CD8-positive, alpha-beta memory T cell (primary cell): ENCODE data around the gene GRID1. TPM values are rescaled to one million over a fixed set of nuclear protein-coding genes. Genes with fewer than 3 reads are reported as not detected.

Experiments used
- CTCF ChIA-PET: fragments of 350-600 bp; sonication (Branson Sonifier 250); formaldehyde crosslinking; loops from one replicate; lab custom pipeline; 2021; ENCODE audit warnings: antibody characterized with exemption; lab: Charles Lee
- POLR2A ChIA-PET: fragments of 350-600 bp; sonication (Branson Sonifier 250); formaldehyde crosslinking; loops from one replicate; lab custom pipeline; 2021; ENCODE audit warnings: antibody characterized with exemption; lab: Charles Lee
- DNase-seq, 5 donors: peaks; one replicate each; pipeline versions ENCODE4 v3.0.0 to v3.0.0-alpha.2; 2020 to 2022; ENCODE audit warnings: mixed read lengths in 1 of 5
- H3K27ac ChIP-seq: one replicate; pipeline ENCODE4 v1.7.0; 2013; ENCODE audit warnings: low read depth, mild to moderate bottlenecking, low read length, moderate library complexity
- H3K27me3 ChIP-seq: 2 replicates; pipeline ENCODE4 v1.7.0; 2013; ENCODE audit warnings: low read length, mild to moderate bottlenecking; ENCODE audit not compliant: insufficient read depth, poor library complexity, severe bottlenecking
- H3K36me3 ChIP-seq: 2 replicates; pipeline ENCODE4 v1.7.0; 2013; ENCODE audit warnings: mild to moderate bottlenecking, low read length, moderate library complexity; ENCODE audit not compliant: insufficient read depth
- H3K4me1 ChIP-seq: 2 replicates; pipeline ENCODE4 v1.7.0; 2013; ENCODE audit warnings: mild to moderate bottlenecking, low read length, moderate library complexity; ENCODE audit not compliant: insufficient read depth
- H3K4me3 ChIP-seq: 2 replicates; pipeline ENCODE4 v1.7.0; 2013; ENCODE audit warnings: mild to moderate bottlenecking, low read length
- H3K9me3 ChIP-seq: 2 replicates; pipeline ENCODE4 v1.7.0; 2013; ENCODE audit warnings: mild to moderate bottlenecking, low read length
- H3K27ac Mint-ChIP-seq, 8 donors: one replicate each; pipeline ENCODE4 v1.8.0; 2020 to 2021; ENCODE audit warnings: mixed read lengths in 8 of 8, mild to moderate bottlenecking in 6 of 8, inconsistent platforms in 3 of 8, moderate library complexity in 3 of 8
- H3K27me3 Mint-ChIP-seq, 2 donors: one replicate each; pipeline ENCODE4 v1.8.0; 2020 to 2021; ENCODE audit warnings: mixed read lengths in 2 of 2, mild to moderate bottlenecking in 1 of 2, moderate library complexity in 1 of 2
- H3K36me3 Mint-ChIP-seq, 3 donors: one replicate each; pipeline ENCODE4 v1.8.0; 2020 to 2021; ENCODE audit warnings: mixed read lengths in 3 of 3, inconsistent platforms in 1 of 3, mild to moderate bottlenecking in 1 of 3
- H3K4me1 Mint-ChIP-seq, 3 donors: one replicate each; pipeline ENCODE4 v1.8.0; 2020 to 2021; ENCODE audit warnings: mixed read lengths in 3 of 3, inconsistent platforms in 1 of 3, mild to moderate bottlenecking in 1 of 3
- H3K4me3 Mint-ChIP-seq, 7 donors: one replicate each; pipeline ENCODE4 v1.8.0; 2020 to 2021; ENCODE audit warnings: mixed read lengths in 7 of 7, mild to moderate bottlenecking in 6 of 7, moderate library complexity in 4 of 7, inconsistent platforms in 2 of 7
- H3K9me3 Mint-ChIP-seq, 5 donors: one replicate each; pipeline ENCODE4 v1.8.0; 2020 to 2022; ENCODE audit warnings: mixed read lengths in 5 of 5, mild to moderate bottlenecking in 3 of 5, moderate library complexity in 2 of 5, inconsistent platforms in 1 of 5
- polyA plus RNA-seq: library from polyadenylated mRNA; unstranded; fragments of 300-500 nt; fragmentation: Illumina TruSeq; gene quantifications from one replicate; pipeline ENCODE4 v1.2.3, GENCODE V29; 2021
- total RNA-seq, 2 experiments: library from RNA; stranded (reverse); gene quantifications; one replicate each; pipeline ENCODE4 v1.2.3, GENCODE V29; 2021

The GRID1 gene
- total and polyA plus RNA-seq, 3 experiments from 2014 or later: not detected

DNA sequence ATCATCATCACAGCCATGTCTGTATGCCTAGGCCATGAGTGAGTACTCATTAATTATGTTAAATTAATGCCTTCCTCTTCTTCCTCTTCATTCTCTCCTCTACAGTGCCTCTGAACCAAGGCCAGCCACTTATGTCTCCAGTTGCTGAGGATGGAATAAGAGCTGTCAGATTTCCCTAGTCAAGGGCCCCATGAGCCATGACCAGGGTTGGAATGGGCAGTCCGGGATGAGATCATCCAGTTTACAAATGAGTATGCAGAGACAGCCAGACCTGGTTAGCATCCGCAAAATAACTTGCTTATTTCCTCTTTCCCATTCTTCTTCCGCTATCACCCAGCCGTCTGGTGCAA lies 342.7 kb downstream of the GRID1 start:
- no peaks in the 10 kb centered on the region for H3K27me3 ChIP-seq
- Mint-ChIP-seq H3K27ac (no peak overlapping the region), H3K27me3 (peaks cover 3% of the 10 kb centered on the region in 2 donors), H3K4me3 (no peak overlapping the region), H3K4me1 (no peaks in the 10 kb centered on the region), H3K9me3 (no peaks in the 10 kb centered on the region), H3K36me3 (no peaks in the 10 kb centered on the region)
- no peaks in the 10 kb centered on the region for H3K4me1 ChIP-seq
- no peak overlapping the region for H3K27ac ChIP-seq
- H3K9me3 ChIP-seq: no peaks in the 10 kb centered on the region
- no peak overlapping the region for H3K4me3 ChIP-seq
- no peaks in the 10 kb centered on the region for H3K36me3 ChIP-seq
- ChIA-PET POLR2A (no interaction called here), CTCF (no interaction called here)
- no peak for DNase-seq

DNA sequence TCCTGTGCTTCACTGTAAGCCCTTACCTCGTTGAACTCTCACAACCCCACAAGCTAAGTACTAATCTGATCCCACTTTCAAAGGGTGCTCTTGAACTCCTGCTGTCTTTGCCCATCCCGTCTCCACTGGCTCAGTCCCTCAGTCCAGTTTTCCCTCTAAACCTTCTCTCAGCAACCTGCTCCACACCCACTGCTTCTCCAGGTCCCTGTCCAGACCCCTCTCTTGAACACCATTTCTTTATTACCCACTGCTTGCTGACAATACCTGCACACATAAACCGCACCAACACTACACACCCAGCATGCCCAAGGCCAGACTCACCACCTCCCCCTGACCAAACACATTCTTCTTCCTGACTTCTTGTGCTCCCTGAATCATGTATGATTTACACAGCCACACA lies 343.3 kb downstream of the GRID1 start:
- Mint-ChIP-seq H3K36me3 (no peaks in the 10 kb centered on the region), H3K4me3 (no peak overlapping the region), H3K27me3 (peaks cover 3% of the 10 kb centered on the region in 2 donors), H3K9me3 (no peaks in the 10 kb centered on the region), H3K4me1 (peaks cover 0 to 1% (median 0%) of the 10 kb centered on the region in 3 donors), H3K27ac (no peak overlapping the region)
- H3K4me3 ChIP-seq: no peak overlapping the region
- H3K36me3 ChIP-seq: no peaks in the 10 kb centered on the region
- DNase-seq: no peak
- CTCF ChIA-PET: no interaction called here
- no peaks in the 10 kb centered on the region for H3K27me3 ChIP-seq
- no peaks in the 10 kb centered on the region for H3K4me1 ChIP-seq
- H3K27ac ChIP-seq: no peak overlapping the region
- POLR2A ChIA-PET: no interaction called here
- no peaks in the 10 kb centered on the region for H3K9me3 ChIP-seq

GRCh38 chr10:86022906-86023305 lies 343.7 kb downstream of the GRID1 start:
- Histone ChIP-seq H3K4me1 (no peaks in the 10 kb centered on the region), H3K9me3 (no peaks in the 10 kb centered on the region), H3K36me3 (no peaks in the 10 kb centered on the region), H3K27ac (no peak overlapping the region), H3K4me3 (no peak overlapping the region), H3K27me3 (no peaks in the 10 kb centered on the region)
- CTCF ChIA-PET: no interaction called here
- Mint-ChIP-seq H3K27me3 (peaks cover 1 to 3% of the 10 kb centered on the region in 2 donors), H3K9me3 (no peaks in the 10 kb centered on the region), H3K36me3 (no peaks in the 10 kb centered on the region), H3K27ac (no peak overlapping the region), H3K4me1 (peaks cover 0 to 6% (median 2%) of the 10 kb centered on the region in 3 donors), H3K4me3 (no peak overlapping the region)
- POLR2A ChIA-PET: no interaction called here
- DNase-seq: no peak

DNA sequence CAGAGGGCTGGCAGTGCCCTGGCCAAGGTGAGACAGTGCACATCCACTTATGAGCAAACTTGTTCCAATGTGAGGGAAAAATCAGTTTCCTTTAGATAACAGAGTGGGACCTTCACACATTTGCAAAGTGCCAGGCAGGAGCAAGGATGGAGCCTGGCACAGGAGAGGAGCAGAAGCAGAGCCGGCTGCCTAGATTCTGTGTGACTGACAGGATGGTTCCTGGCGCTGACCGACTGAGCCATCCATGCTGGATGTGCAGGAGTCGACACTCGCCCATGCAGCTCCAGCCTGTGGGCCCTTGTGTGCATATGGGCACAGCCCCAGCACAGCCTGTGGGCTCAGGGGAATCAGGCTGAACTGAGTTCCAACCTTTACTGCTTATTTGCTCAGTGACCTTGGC lies 346.5 kb downstream of the GRID1 start:
- no peaks in the 10 kb centered on the region for H3K4me1 ChIP-seq
- H3K4me1 Mint-ChIP-seq: peaks cover 2 to 11% (median 8%) of the 10 kb centered on the region in 3 donors
- H3K9me3 Mint-ChIP-seq: no peaks in the 10 kb centered on the region
- DNase-seq: no peak
- no peaks in the 10 kb centered on the region for H3K27me3 ChIP-seq
- no peaks in the 10 kb centered on the region for H3K36me3 Mint-ChIP-seq
- no peak overlapping the region for H3K4me3 Mint-ChIP-seq
- ChIA-PET CTCF (no interaction called here), POLR2A (no interaction called here)
- no peaks in the 10 kb centered on the region for H3K36me3 ChIP-seq
- H3K9me3 ChIP-seq: no peaks in the 10 kb centered on the region
- no peak overlapping the region for H3K27ac ChIP-seq
- H3K27me3 Mint-ChIP-seq: no peaks in the 10 kb centered on the region
- no peak overlapping the region for H3K4me3 ChIP-seq
- no peak overlapping the region for H3K27ac Mint-ChIP-seq

DNA sequence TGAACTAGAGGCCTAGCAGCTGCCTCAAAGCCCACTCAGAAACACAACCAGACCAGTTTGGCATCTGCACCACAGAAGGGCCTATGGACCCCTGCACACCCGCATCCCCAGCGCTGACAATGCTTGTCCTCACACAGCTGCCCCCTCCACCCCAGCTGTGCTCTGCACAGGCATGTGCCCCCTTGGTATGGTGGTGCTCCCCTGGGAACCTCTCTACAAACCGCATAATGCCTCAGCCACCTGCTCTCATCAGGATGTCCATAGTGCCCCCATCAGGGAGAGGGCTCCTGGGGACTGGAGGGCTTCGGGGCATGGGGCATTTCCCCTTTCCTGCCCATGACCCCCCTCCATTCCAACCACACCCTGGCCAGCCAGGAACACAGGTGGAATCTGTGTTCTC lies 347.5 kb downstream of the GRID1 start:
- H3K4me3 Mint-ChIP-seq: peak overlapping the region in 1 of 7 donors; percentile 55
- H3K9me3 ChIP-seq: no peaks in the 10 kb centered on the region
- CTCF ChIA-PET: no interaction called here
- H3K9me3 Mint-ChIP-seq: no peaks in the 10 kb centered on the region
- H3K27me3 Mint-ChIP-seq: no peaks in the 10 kb centered on the region
- no peak overlapping the region for H3K27ac Mint-ChIP-seq
- no peak for DNase-seq
- no peak overlapping the region for H3K4me3 ChIP-seq
- H3K4me1 Mint-ChIP-seq: peaks cover 2 to 11% (median 8%) of the 10 kb centered on the region in 3 donors
- no peaks in the 10 kb centered on the region for H3K4me1 ChIP-seq
- H3K27me3 ChIP-seq: no peaks in the 10 kb centered on the region
- H3K27ac ChIP-seq: no peak overlapping the region
- POLR2A ChIA-PET: no interaction called here
- no peaks in the 10 kb centered on the region for H3K36me3 ChIP-seq
- H3K36me3 Mint-ChIP-seq: no peaks in the 10 kb centered on the region

DNA sequence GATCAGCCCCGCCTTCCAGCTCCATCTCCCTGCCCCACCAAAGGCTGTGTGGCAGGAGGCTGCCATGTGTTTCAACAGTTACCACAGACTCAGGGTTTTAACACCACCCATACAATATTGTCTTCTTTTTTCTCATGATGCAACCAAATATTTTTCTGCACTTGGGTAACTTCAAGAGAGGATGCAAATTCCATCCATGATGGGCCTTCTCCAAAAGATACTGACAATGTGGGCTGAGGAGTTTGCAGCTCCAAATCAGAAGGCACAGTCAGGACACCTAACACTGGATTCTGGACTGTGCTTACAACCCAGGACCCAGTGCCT lies 347.9 kb downstream of the GRID1 start:
- ChIA-PET POLR2A (no interaction called here), CTCF (no interaction called here)
- no peaks in the 10 kb centered on the region for H3K4me1 ChIP-seq
- no peaks in the 10 kb centered on the region for H3K9me3 ChIP-seq
- H3K4me3 ChIP-seq: no peak overlapping the region
- H3K27ac Mint-ChIP-seq: no peak overlapping the region
- no peak overlapping the region for H3K4me3 Mint-ChIP-seq
- H3K9me3 Mint-ChIP-seq: no peaks in the 10 kb centered on the region
- H3K27me3 Mint-ChIP-seq: no peaks in the 10 kb centered on the region
- no peaks in the 10 kb centered on the region for H3K36me3 ChIP-seq
- H3K36me3 Mint-ChIP-seq: no peaks in the 10 kb centered on the region
- H3K4me1 Mint-ChIP-seq: peaks cover 2 to 11% (median 8%) of the 10 kb centered on the region in 3 donors
- no peaks in the 10 kb centered on the region for H3K27me3 ChIP-seq
- no peak overlapping the region for H3K27ac ChIP-seq
- no peak for DNase-seq

- POLR2A ChIA-PET: no interaction called here
- no peak for DNase-seq
- H3K4me1 ChIP-seq: no peaks in the 10 kb centered on the region
- no peaks in the 10 kb centered on the region for H3K36me3 Mint-ChIP-seq
- CTCF ChIA-PET: no interaction called here
- H3K36me3 ChIP-seq: no peaks in the 10 kb centered on the region
- H3K27me3 Mint-ChIP-seq: no peaks in the 10 kb centered on the region
- peak overlapping the region in 2 of 7 donors; percentile 24 to 78 for H3K4me3 Mint-ChIP-seq
- H3K9me3 Mint-ChIP-seq: no peaks in the 10 kb centered on the region
- peaks cover 2 to 11% (median 8%) of the 10 kb centered on the region in 3 donors for H3K4me1 Mint-ChIP-seq
- H3K27me3 ChIP-seq: no peaks in the 10 kb centered on the region
- H3K27ac Mint-ChIP-seq: peak overlapping the region in 4 of 8 donors; percentile 2 to 48 (median 29)
- no peak overlapping the region for H3K27ac ChIP-seq
- no peak overlapping the region for H3K4me3 ChIP-seq
- no peaks in the 10 kb centered on the region for H3K9me3 ChIP-seq
These were observed 348.5 kb downstream of the GRID1 start for GRCh38 chr10:86017841-86018734.

DNA sequence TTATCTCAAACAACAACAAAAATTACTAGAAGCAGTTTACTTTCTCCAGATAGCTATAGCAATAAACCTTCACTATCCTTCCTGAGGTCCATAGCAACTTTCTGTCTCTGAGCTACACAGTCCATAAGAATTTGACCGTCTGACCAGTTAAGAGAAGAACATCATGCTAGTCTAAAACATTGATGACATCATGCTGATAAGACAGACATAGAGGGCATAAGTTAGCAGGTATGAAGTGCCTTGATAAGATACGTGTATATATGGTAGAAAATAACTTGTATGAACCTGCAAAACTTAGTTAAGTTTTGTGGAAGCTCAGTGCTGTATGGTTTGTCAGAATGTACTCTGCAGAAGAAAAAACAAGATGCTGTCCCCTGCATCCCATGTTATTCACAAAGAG lies 353.0 kb downstream of the GRID1 start:
- Mint-ChIP-seq H3K4me3 (no peak overlapping the region), H3K27me3 (peaks cover 2 to 6% of the 10 kb centered on the region in 2 donors), H3K27ac (no peak overlapping the region), H3K36me3 (no peaks in the 10 kb centered on the region), H3K4me1 (peaks cover 2 to 11% (median 8%) of the 10 kb centered on the region in 3 donors), H3K9me3 (no peaks in the 10 kb centered on the region)
- no peaks in the 10 kb centered on the region for H3K4me1 ChIP-seq
- ChIA-PET CTCF (no interaction called here), POLR2A (no interaction called here)
- no peak for DNase-seq
- no peaks in the 10 kb centered on the region for H3K36me3 ChIP-seq
- H3K27me3 ChIP-seq: no peaks in the 10 kb centered on the region
- H3K4me3 ChIP-seq: no peak overlapping the region
- H3K27ac ChIP-seq: no peak overlapping the region
- H3K9me3 ChIP-seq: no peaks in the 10 kb centered on the region
